ENCODE data around the gene MSH2.
"Not testable (repeated sequence)": the region's sequence is repeated elsewhere in the genome, so short reads cannot be mapped to it uniquely, and the experiment has no call there.

The MSH2 gene

DNA sequence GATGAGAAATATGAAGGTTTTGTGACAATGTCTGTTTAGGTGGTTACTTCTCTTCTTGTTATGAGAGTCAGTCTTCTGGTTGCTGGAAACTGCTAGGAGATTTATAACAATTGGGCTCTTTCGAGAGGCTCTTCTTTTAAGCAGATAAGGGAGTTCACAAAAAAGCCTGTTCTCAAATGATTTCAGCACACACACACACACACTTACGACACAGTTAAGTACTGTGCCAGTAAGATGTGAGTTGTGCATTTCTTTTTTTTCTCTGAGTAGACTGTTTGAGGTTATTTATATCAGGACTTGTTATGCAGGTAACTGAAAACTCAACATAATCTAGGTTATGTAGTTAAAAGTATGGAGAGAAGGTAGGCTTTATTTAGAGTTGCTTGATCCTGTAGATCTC, 49.8 kb downstream of the MSH2 start:
- DNase-seq (ENCODE audit: low read depth, low spot score) = no peak
- TF ChIP-seq CTCF (IDR thresholded peaks at IDR 0.05; ENCODE audit: low read depth, low read length) = no peak
- H3K4me3 ChIP-seq (ENCODE audit: low read depth, low read length) = no peak overlapping the region
- in situ Hi-C loops (cut with HindIII; ENCODE audit: low sequenced_read_pairs) = no loop called here

DNA sequence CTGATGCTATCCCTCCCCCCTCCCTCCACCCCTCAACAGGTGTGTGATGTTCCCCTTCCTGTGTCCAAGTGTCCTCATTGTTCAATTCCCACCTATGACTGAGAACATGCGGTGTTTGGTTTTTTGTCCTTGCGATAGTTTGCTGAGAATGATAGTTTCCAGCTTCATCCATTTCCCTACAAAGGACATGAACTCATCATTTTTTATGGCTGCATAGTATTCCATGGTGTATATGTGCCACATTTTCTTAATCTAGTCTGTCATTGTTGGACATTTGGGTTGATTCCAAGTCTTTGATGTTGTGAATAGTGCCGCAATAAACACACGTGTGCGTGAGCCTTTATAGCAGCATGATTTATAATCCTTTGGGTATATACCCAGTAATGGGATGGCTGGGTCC, 51.9 kb downstream of the MSH2 start:
- H3K4me3 ChIP-seq (ENCODE audit: low read depth, low read length); DNase-seq (ENCODE audit: low read depth, low spot score); in situ Hi-C loops (cut with HindIII; ENCODE audit: low sequenced_read_pairs): not testable (repeated sequence)

DNA sequence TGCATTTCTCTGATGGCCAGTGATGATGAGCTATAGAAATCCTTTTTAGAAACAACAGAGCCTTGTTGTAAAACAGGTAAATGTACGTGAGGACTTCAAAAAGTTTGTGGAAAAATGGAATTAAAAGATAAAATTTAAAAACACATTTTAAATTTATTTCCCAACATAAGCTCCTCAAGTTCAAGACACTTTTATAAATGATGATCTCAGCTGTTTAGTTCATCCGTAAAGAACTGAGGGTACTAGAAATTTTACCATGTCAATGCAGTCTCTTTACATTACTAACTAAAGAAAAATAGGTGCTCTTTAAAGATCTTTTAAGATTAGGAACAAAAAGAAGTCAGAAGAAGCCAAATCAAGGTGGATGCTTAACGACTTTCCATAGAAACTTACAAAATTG, 52.5 kb downstream of the MSH2 start:
- H3K4me3 ChIP-seq (ENCODE audit: low read depth, low read length) = no peak overlapping the region
- TF ChIP-seq CTCF (IDR thresholded peaks at IDR 0.05; ENCODE audit: low read depth, low read length) = no peak
- in situ Hi-C loops (cut with HindIII; ENCODE audit: low sequenced_read_pairs) = no loop called here
- no peak for DNase-seq (ENCODE audit: low read depth, low spot score)

- in situ Hi-C loops (cut with HindIII; ENCODE audit: low sequenced_read_pairs) = no loop called here
- no peak for TF ChIP-seq CTCF (IDR thresholded peaks at IDR 0.05; ENCODE audit: low read depth, low read length)
- no peak overlapping the region for H3K4me3 ChIP-seq (ENCODE audit: low read depth, low read length)
Observed at GRCh38 chr2:47456851-47457250, 53.9 kb downstream of the MSH2 start.

GRCh38 chr2:47457268-47457667, 54.3 kb downstream of the MSH2 start:
- no peak overlapping the region for H3K4me3 ChIP-seq (ENCODE audit: low read depth, low read length)
- DNase-seq (ENCODE audit: low read depth, low spot score) = no peak
- in situ Hi-C loops (cut with HindIII; ENCODE audit: low sequenced_read_pairs) = no loop called here
- TF ChIP-seq CTCF (IDR thresholded peaks at IDR 0.05; ENCODE audit: low read depth, low read length) = no peak

More at GRCh38 chr2:47456851-47457250, 53.9 kb downstream of the MSH2 start:
- no peak for DNase-seq (ENCODE audit: low read depth, low spot score)

- TF ChIP-seq CTCF (IDR thresholded peaks at IDR 0.05; ENCODE audit: low read depth, low read length) = no peak
- no peak overlapping the region for H3K4me3 ChIP-seq (ENCODE audit: low read depth, low read length)
- in situ Hi-C loops (cut with HindIII; ENCODE audit: low sequenced_read_pairs) = no loop called here
- DNase-seq (ENCODE audit: low read depth, low spot score) = no peak
Observed at GRCh38 chr2:47459021-47459420, 56.1 kb downstream of the MSH2 start.

- no peak overlapping the region for H3K4me3 ChIP-seq (ENCODE audit: low read depth, low read length)
- in situ Hi-C loops (cut with HindIII; ENCODE audit: low sequenced_read_pairs) = no loop called here
- TF ChIP-seq CTCF (IDR thresholded peaks at IDR 0.05; ENCODE audit: low read depth, low read length) = no peak
- no peak for DNase-seq (ENCODE audit: low read depth, low spot score)
Observed at GRCh38 chr2:47460766-47461165, 57.8 kb downstream of the MSH2 start.
